A549 (cell line): ENCODE measurements around the gene MYO18B.

Source experiments
- EHF ChIP-seq: fragments of 250-450 bp; sonication (Bioruptor Pico); IDR thresholded peaks from 2 replicates; pipeline ENCODE4 v1.5.0; 2020; ENCODE audit warnings: mild to moderate bottlenecking
- TF ChIP-seq, protein P1 (sequence below): fragments of >200 bp; sonication (Bioruptor Twin); formaldehyde crosslinking; IDR thresholded peaks from 3 replicates; pipeline ENCODE4 v1.5.1; 2016

DNA sequence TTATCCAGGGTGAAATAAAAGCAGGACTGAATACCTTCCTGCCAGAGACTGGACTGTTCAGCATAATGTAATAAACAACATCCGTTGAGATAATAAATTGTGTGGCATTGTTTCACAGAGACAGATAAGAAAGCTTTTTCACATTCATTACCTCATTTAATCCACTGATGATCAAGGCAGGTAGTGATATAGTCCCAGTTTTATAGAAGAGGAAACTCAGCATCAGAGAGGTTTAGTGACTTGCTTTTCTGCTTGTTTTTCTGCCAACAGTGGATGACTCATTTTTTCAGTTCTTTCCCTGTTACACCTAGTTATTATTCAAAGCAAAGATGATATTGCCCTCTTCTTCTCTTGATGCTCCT is 4.0 kb downstream of the MYO18B start:
- TF ChIP-seq, protein P1, sequence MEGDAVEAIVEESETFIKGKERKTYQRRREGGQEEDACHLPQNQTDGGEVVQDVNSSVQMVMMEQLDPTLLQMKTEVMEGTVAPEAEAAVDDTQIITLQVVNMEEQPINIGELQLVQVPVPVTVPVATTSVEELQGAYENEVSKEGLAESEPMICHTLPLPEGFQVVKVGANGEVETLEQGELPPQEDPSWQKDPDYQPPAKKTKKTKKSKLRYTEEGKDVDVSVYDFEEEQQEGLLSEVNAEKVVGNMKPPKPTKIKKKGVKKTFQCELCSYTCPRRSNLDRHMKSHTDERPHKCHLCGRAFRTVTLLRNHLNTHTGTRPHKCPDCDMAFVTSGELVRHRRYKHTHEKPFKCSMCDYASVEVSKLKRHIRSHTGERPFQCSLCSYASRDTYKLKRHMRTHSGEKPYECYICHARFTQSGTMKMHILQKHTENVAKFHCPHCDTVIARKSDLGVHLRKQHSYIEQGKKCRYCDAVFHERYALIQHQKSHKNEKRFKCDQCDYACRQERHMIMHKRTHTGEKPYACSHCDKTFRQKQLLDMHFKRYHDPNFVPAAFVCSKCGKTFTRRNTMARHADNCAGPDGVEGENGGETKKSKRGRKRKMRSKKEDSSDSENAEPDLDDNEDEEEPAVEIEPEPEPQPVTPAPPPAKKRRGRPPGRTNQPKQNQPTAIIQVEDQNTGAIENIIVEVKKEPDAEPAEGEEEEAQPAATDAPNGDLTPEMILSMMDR = no peak
- no peak for TF ChIP-seq EHF
